GM21367 (cell line): ENCODE measurements around the gene NHSL2.

Source experiments
- ATAC-seq: cut with Tn5 transposase; IDR thresholded peaks from one replicate; pipeline ENCODE4 v1.9.1; 2021; ENCODE audit not compliant: unreplicated experiment

The NHSL2 gene

DNA sequence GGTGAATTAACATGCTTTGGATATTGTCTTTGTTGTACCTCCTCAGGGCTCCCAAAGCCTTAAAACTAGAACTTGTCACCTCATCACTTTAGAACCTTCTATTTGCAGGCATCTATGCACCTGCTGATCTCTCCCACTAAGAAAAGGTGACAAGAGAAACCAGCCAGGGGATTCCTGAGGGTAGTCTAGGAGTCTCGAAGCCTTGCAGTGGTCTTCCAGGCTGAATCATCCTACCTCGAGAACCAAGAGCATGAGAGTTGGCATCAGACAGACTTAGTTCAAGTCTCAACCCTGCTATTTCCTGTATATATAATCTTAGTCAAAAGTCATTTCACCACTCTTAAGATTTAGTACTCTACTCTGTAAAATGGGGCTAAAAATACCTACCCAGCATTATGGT, 191.5 kb downstream of the NHSL2 start:
- no peak for ATAC-seq

DNA sequence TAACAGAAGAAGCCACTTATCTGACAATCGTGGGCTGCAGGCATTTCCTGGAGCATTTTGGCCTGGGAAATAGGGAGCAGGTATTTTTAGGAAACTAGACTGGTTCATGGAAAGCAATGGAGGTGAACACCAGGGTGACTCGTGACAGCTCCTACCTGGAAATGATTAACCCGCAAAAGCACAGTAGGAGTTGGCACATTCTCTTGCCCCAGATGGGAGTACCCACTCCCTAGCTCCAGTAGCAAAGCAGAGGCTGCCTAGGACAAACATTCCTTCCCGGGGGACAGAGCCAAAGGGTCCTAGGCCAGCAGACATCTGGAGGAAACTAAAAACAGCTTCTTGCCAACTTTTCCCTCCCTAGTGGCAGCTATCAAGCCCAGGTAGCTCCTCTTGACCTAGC, 192.1 kb downstream of the NHSL2 start:
- ATAC-seq, result no peak

GRCh38 chrX:72105436-72105835, 194.8 kb downstream of the NHSL2 start:
- no peak for ATAC-seq

DNA sequence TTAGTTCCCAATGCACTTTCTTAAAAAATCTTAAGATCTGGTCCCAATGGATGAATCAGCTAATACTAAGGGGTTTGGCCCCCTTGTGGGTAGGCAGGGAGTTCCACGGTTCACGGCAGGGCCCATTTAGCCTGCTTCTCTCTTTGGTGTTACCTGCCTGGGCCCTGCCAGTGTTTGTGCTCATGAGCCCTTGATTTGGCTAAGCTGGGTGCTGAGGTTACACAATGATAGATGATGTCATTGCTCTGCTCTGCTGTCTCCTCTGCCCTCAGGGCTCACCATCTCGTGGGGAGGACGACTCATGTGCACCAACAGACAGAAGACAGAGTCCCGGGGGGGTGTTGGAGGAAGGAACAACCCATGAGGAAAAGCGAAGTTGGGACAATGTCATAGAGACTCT, 196.7 kb downstream of the NHSL2 start:
- ATAC-seq, result no peak

GRCh38 chrX:72107841-72108595, 197.4 kb downstream of the NHSL2 start:
- no peak for ATAC-seq

- ATAC-seq, result no peak
These were observed 198.0 kb downstream of the NHSL2 start for GRCh38 chrX:72108666-72109065.

- ATAC-seq, result no peak
These were observed 199.6 kb downstream of the NHSL2 start for GRCh38 chrX:72110051-72110875.

DNA sequence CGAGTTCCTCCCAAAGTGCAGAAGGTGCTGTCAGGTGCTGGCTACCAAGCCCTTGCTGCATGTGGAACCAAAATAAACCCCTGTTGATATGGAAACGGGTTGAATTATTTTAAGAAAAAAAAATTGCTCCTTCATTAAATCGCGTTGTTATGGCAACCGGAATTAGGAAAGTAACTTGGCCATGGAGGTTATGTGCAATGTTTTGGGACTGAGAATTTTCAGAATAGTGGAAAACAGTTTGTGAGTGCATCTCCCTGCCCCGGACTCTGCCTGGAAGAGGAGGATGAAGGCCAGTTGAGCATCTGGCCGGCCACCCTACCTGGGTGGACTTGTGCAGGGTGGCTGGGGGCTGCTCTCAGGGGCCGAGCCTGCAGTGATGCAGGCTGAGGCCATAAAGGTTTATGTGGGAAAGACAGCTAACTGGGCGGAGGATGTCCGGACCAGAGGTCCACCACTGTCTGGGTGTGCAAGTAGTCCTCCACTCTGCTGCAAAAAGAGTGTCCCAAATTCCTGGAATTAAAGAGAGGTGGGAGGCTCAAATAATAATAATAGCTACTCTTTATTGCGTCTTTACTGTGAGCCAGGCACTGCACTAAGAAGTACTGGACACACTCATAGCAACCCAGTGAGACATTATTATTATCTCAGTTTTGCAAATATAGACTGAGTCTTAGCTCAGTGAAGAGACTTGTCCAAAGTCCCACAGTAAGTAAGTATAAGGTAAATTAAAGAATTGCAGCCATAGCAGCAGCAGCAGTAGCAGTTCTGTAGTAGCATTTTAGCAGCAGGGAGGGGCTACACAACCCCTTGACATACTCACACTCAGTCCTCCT, 200.4 kb downstream of the NHSL2 start:
- ATAC-seq, result no peak

- ATAC-seq, result no peak
These were observed 202.8 kb downstream of the NHSL2 start for GRCh38 chrX:72113461-72113860.

DNA sequence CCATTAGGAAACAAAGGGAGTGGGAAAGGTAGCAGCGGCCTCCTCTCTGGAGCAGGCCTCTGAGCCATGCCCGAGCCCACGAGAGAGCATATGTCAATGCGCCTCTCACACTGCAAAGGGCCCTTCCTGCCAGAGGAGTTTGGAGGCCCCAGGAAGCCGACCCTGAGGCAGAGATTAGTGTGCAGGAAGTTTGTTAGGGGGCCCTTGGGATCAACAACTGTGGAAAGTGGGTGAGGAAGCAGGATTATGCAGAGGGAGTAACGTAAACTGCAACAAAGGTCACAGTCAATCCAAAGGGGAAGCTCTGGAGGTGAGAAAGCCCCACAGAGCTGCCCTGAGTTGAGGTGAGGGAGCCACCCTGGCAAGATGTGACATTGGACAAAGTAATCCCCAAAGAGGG, 203.7 kb downstream of the NHSL2 start:
- no peak for ATAC-seq

- ATAC-seq, result no peak
These were observed 204.2 kb downstream of the NHSL2 start for GRCh38 chrX:72114807-72115206.

DNA sequence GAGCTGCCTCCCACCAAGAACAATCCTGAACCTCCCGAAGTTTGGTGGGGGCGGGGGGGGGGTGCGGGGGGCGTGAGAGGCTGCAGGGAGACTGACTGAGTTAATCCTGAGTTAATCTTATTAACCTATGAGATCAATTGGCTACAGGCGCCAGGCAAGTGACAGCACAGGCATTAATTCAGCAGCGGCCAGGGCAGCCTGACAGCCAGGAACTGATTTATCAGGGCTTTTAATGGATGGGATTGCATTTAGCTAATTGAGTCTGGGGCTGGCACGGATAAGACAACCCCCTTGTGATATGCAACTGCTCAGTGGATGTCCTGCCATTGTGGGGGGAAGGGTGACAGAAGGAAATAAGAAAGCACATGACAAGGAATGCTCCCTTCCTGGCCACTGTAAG, 204.7 kb downstream of the NHSL2 start:
- ATAC-seq, result no peak

- no peak for ATAC-seq
These were observed 207.1 kb downstream of the NHSL2 start for GRCh38 chrX:72117636-72118210.

DNA sequence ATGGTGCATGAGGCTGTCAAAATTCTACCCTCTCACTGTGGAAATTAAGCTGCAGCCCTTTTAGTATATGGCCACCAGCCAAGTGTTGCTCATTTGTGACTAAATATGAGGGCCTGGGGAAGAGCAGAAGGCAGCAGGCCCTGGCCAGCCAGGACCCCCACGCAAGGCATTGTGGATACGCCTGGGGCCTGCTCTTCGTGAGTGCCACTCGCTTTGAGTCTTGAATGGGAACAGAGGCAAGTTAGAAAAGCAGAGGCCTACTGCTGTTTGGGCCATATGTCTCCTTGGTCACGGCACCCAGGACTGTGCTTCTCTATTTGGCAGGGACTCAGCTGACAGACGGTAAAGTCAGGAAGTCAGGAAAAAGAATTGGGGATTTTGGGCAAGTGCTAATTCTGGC, 210.2 kb downstream of the NHSL2 start:
- ATAC-seq, result no peak

GRCh38 chrX:72121383-72121782, 210.7 kb downstream of the NHSL2 start:
- peak; percentile 74 for ATAC-seq

- ATAC-seq, result no peak
These were observed 212.1 kb downstream of the NHSL2 start for GRCh38 chrX:72122621-72123337.

GRCh38 chrX:72123471-72124185, 213.0 kb downstream of the NHSL2 start:
- ATAC-seq, result no peak

- ATAC-seq, result no peak
These were observed 214.0 kb downstream of the NHSL2 start for GRCh38 chrX:72124540-72125201.

- ATAC-seq, result no peak
These were observed 214.8 kb downstream of the NHSL2 start for GRCh38 chrX:72125331-72126047.
